ENCODE results near the gene CDC37.

GRCh38 chr19:10363789-10364281 is 39.5 kb downstream of the CDC37 start:
- TF ChIP-seq CTCF (optimal IDR thresholded peaks at IDR 0.05 in 1 of 3, IDR thresholded peaks at IDR 0.05 in 1 of 3, conservative IDR thresholded peaks at IDR 0.05 in 1 of 3; ENCODE audit: extremely low read depth in 1 of 3, insufficient read depth in 2 of 3, low read length in 3 of 3), result no peak
- TF ChIP-seq EZH2 (IDR thresholded peaks at IDR 0.05; ENCODE audit: low read length), result no peak
